AG20443 (cell line): ENCODE results near the gene KAZN.

Experiments used
- DNase-seq: peaks from one replicate; pipeline ENCODE4 v3.0.0; 2012; ENCODE audit warnings: low spot score, mixed read lengths

Gene KAZN

GRCh38 chr1:14614341-14614740 lies 15.9 kb downstream of the KAZN start:
- DNase-seq, result no peak

GRCh38 chr1:14615549-14616218 lies 17.2 kb downstream of the KAZN start:
- DNase-seq, result no peak

- DNase-seq, result no peak
These were observed 18.3 kb downstream of the KAZN start for GRCh38 chr1:14616632-14617396.

- DNase-seq, result no peak
These were observed 19.3 kb downstream of the KAZN start for GRCh38 chr1:14617791-14618190.

- no peak for DNase-seq
These were observed 22.5 kb downstream of the KAZN start for GRCh38 chr1:14620941-14621340.

GRCh38 chr1:14623090-14623489 lies 24.6 kb downstream of the KAZN start:
- DNase-seq, result no peak

GRCh38 chr1:14624941-14625340 lies 26.5 kb downstream of the KAZN start:
- DNase-seq, result no peak

- no peak for DNase-seq
These were observed 27.1 kb downstream of the KAZN start for GRCh38 chr1:14625572-14625971.

GRCh38 chr1:14625996-14626395 lies 27.5 kb downstream of the KAZN start:
- DNase-seq, result no peak

GRCh38 chr1:14626869-14627607 lies 28.6 kb downstream of the KAZN start:
- peak; percentile 30 for DNase-seq

GRCh38 chr1:14627608-14628489 lies 29.4 kb downstream of the KAZN start:
- DNase-seq, result no peak

- no peak for DNase-seq
These were observed 31.0 kb downstream of the KAZN start for GRCh38 chr1:14629363-14630014.

GRCh38 chr1:14630986-14631385 lies 32.5 kb downstream of the KAZN start:
- DNase-seq, result no peak

- DNase-seq, result no peak
These were observed 32.9 kb downstream of the KAZN start for GRCh38 chr1:14631421-14631820.

GRCh38 chr1:14634486-14634885 lies 36.0 kb downstream of the KAZN start:
- DNase-seq, result no peak

GRCh38 chr1:14635421-14635820 lies 36.9 kb downstream of the KAZN start:
- DNase-seq, result no peak

- no peak for DNase-seq
These were observed 38.6 kb downstream of the KAZN start for GRCh38 chr1:14636897-14637632.

- no peak for DNase-seq
These were observed 41.0 kb downstream of the KAZN start for GRCh38 chr1:14639291-14640050.

- DNase-seq, result no peak
These were observed 44.2 kb downstream of the KAZN start for GRCh38 chr1:14642712-14643111.

GRCh38 chr1:14646973-14647372 lies 48.5 kb downstream of the KAZN start:
- DNase-seq, result no peak
